Lower leg skin (tissue), 3 donors: ENCODE measurements around the gene UBE2G1.

ENCODE experiments used
- CTCF ChIP-seq, 3 donors: fragments of 450-650 bp; IDR thresholded peaks; one replicate each; pipeline ENCODE4 v1.5.1; 2016; ENCODE audit warnings: antibody characterized with exemption in 3 of 3, mild to moderate bottlenecking in 3 of 3, moderate library complexity in 2 of 3
- POLR2A ChIP-seq, 2 donors: fragments of 450-650 bp; IDR thresholded peaks; one replicate each; pipeline ENCODE4 v1.6.1; 2016 to 2017; ENCODE audit warnings: antibody characterized with exemption in 2 of 2, mild to moderate bottlenecking in 1 of 2, moderate library complexity in 1 of 2

- TF ChIP-seq POLR2A (IDR thresholded peaks at IDR 0.05) (no peak), CTCF (IDR thresholded peaks at IDR 0.05) (no peak)
These were observed 1.8 kb downstream of the UBE2G1 start for GRCh38 chr17:4364622-4365041.
